ENCODE results near the gene TNFRSF18. TPM values are rescaled to one million over a fixed set of nuclear protein-coding genes. Genes with fewer than 3 reads are reported as not detected.

TNFRSF18 gene
- polyA plus RNA-seq, 1 experiment = 0.40 TPM

- H3K4me3 ChIP-seq (ENCODE audit: low read depth, low read length) = no peak overlapping the region
- CTCF ChIA-PET = no interaction called here
- no peak for TF ChIP-seq CTCF (IDR thresholded peaks at IDR 0.05; ENCODE audit: insufficient read depth, low read depth, low read length)
- H3K36me3 ChIP-seq (ENCODE audit: control insufficient read depth, insufficient read depth, low read length) = no peaks in the 10 kb centered on the region
- no peak for DNase-seq (ENCODE audit: low read depth)
- POLR2A ChIA-PET = interaction anchor here (0.6 kb wide), 1 partner anchor 39 kb away, joined by 6 read pairs; no protein-coding TSS in a partner anchor
- no peaks in the 10 kb centered on the region for H3K27me3 ChIP-seq (ENCODE audit: control insufficient read depth, insufficient read depth, low read length)
Measured at GRCh38 chr1:1191734-1192133, 14.7 kb downstream of the TNFRSF18 start.

GRCh38 chr1:1189111-1189510 is 17.3 kb downstream of the TNFRSF18 start:
- Histone ChIP-seq H3K4me3 (ENCODE audit: low read depth, low read length) (no peak overlapping the region), H3K27me3 (ENCODE audit: control insufficient read depth, insufficient read depth, low read length) (no peaks in the 10 kb centered on the region), H3K36me3 (ENCODE audit: control insufficient read depth, insufficient read depth, low read length) (no peaks in the 10 kb centered on the region)
- POLR2A ChIA-PET = no interaction called here
- DNase-seq (ENCODE audit: low read depth) = no peak
- TF ChIP-seq CTCF (IDR thresholded peaks at IDR 0.05; ENCODE audit: insufficient read depth, low read depth, low read length) = no peak
- CTCF ChIA-PET = interaction anchor here (1.6 kb wide), 1 partner anchor 10 kb away, joined by 3 read pairs; no protein-coding TSS in a partner anchor

GRCh38 chr1:1187938-1188337 is 18.5 kb downstream of the TNFRSF18 start:
- TF ChIP-seq CTCF (IDR thresholded peaks at IDR 0.05; ENCODE audit: insufficient read depth, low read depth, low read length) = no peak
- H3K4me3 ChIP-seq (ENCODE audit: low read depth, low read length) = no peak overlapping the region
- CTCF ChIA-PET = interaction anchor here (1.6 kb wide), 2 partner anchors 12 to 66 kb away, joined by 3 read pairs; no protein-coding TSS in a partner anchor
- H3K36me3 ChIP-seq (ENCODE audit: control insufficient read depth, insufficient read depth, low read length) = no peaks in the 10 kb centered on the region
- POLR2A ChIA-PET = no interaction called here
- no peaks in the 10 kb centered on the region for H3K27me3 ChIP-seq (ENCODE audit: control insufficient read depth, insufficient read depth, low read length)
- DNase-seq (ENCODE audit: low read depth) = no peak

GRCh38 chr1:1185101-1185765 is 21.2 kb downstream of the TNFRSF18 start:
- DNase-seq (ENCODE audit: low read depth) = no peak
- Histone ChIP-seq H3K4me3 (ENCODE audit: low read depth, low read length) (no peak overlapping the region), H3K27me3 (ENCODE audit: control insufficient read depth, insufficient read depth, low read length) (no peaks in the 10 kb centered on the region), H3K36me3 (ENCODE audit: control insufficient read depth, insufficient read depth, low read length) (no peaks in the 10 kb centered on the region)
- no peak for TF ChIP-seq CTCF (IDR thresholded peaks at IDR 0.05; ENCODE audit: insufficient read depth, low read depth, low read length)
- POLR2A ChIA-PET = no interaction called here
- CTCF ChIA-PET = interaction anchor here (1.8 kb wide), 1 partner anchor 12 kb away, joined by 3 read pairs; no protein-coding TSS in a partner anchor

GRCh38 chr1:1183833-1184775 is 22.3 kb downstream of the TNFRSF18 start:
- ChIA-PET POLR2A (no interaction called here), CTCF (interaction anchor here (1.5 kb wide), 1 partner anchor 22 kb away, joined by 3 read pairs; no protein-coding TSS in a partner anchor)
- no peak overlapping the region for H3K4me3 ChIP-seq (ENCODE audit: low read depth, low read length)
- no peaks in the 10 kb centered on the region for H3K27me3 ChIP-seq (ENCODE audit: control insufficient read depth, insufficient read depth, low read length)
- no peak for DNase-seq (ENCODE audit: low read depth)
- no peak for TF ChIP-seq CTCF (IDR thresholded peaks at IDR 0.05; ENCODE audit: insufficient read depth, low read depth, low read length)
- no peaks in the 10 kb centered on the region for H3K36me3 ChIP-seq (ENCODE audit: control insufficient read depth, insufficient read depth, low read length)
